Measurements from ENCODE around the gene TDRD12. TPM values are rescaled to one million over a fixed set of nuclear protein-coding genes. Genes with fewer than 3 reads are reported as not detected.

TDRD12 gene
- not detected for total RNA-seq (ENCODE audit: unreplicated experiment)
- long read RNA-seq: 0 reads

- no peak for DNase-seq (ENCODE audit: low spot score)
- H3K27ac Mint-ChIP-seq (ENCODE audit: unreplicated experiment): no peak within 1 kb of the TSS
- no peaks in the 10 kb centered on the region for H3K4me1 Mint-ChIP-seq (ENCODE audit: unreplicated experiment)
- H3K9me3 Mint-ChIP-seq (ENCODE audit: unreplicated experiment): no peaks in the 10 kb centered on the region
- TF ChIP-seq CTCF (IDR thresholded peaks at IDR 0.05; ENCODE audit: unreplicated experiment): no peak
- no peaks in the 10 kb centered on the region for H3K36me3 Mint-ChIP-seq (ENCODE audit: low read depth, unreplicated experiment)
- no peak within 1 kb of the TSS for H3K4me3 Mint-ChIP-seq (ENCODE audit: unreplicated experiment)
- peaks cover 3% of the 10 kb centered on the region for H3K27me3 Mint-ChIP-seq (ENCODE audit: unreplicated experiment)
Measured at GRCh38 chr19:32719611-32720059, at the start of gene TDRD12. Gene TDRD12, plus strand, starts transcription at chr19:32719767. Its CDS starts 306 bp downstream, at chr19:32720073.

- Mint-ChIP-seq H3K27ac (ENCODE audit: unreplicated experiment) (no peak overlapping the region), H3K4me1 (ENCODE audit: unreplicated experiment) (peaks cover 10% of the 10 kb centered on the region), H3K36me3 (ENCODE audit: low read depth, unreplicated experiment) (no peaks in the 10 kb centered on the region), H3K27me3 (ENCODE audit: unreplicated experiment) (peaks cover 14% of the 10 kb centered on the region), H3K4me3 (ENCODE audit: unreplicated experiment) (no peak overlapping the region), H3K9me3 (ENCODE audit: unreplicated experiment) (no peaks in the 10 kb centered on the region)
- no peak for DNase-seq (ENCODE audit: low spot score)
- no peak for TF ChIP-seq CTCF (IDR thresholded peaks at IDR 0.05; ENCODE audit: unreplicated experiment)
Measured at GRCh38 chr19:32671883-32672593, 47.5 kb upstream of the TDRD12 start.

- Mint-ChIP-seq H3K27ac (ENCODE audit: unreplicated experiment) (no peak overlapping the region), H3K9me3 (ENCODE audit: unreplicated experiment) (no peaks in the 10 kb centered on the region), H3K36me3 (ENCODE audit: low read depth, unreplicated experiment) (no peaks in the 10 kb centered on the region), H3K4me1 (ENCODE audit: unreplicated experiment) (peaks cover 15% of the 10 kb centered on the region), H3K4me3 (ENCODE audit: unreplicated experiment) (no peak overlapping the region), H3K27me3 (ENCODE audit: unreplicated experiment) (peaks cover 19% of the 10 kb centered on the region)
- no peak for DNase-seq (ENCODE audit: low spot score)
- no peak for TF ChIP-seq CTCF (IDR thresholded peaks at IDR 0.05; ENCODE audit: unreplicated experiment)
Measured at GRCh38 chr19:32672841-32673240, 46.7 kb upstream of the TDRD12 start.

- no peak for TF ChIP-seq CTCF (IDR thresholded peaks at IDR 0.05; ENCODE audit: unreplicated experiment)
- Mint-ChIP-seq H3K27ac (ENCODE audit: unreplicated experiment) (no peak overlapping the region), H3K36me3 (ENCODE audit: low read depth, unreplicated experiment) (no peaks in the 10 kb centered on the region), H3K4me3 (ENCODE audit: unreplicated experiment) (peak overlapping the region; percentile 3), H3K4me1 (ENCODE audit: unreplicated experiment) (peaks cover 15% of the 10 kb centered on the region), H3K27me3 (ENCODE audit: unreplicated experiment) (peaks cover 19% of the 10 kb centered on the region), H3K9me3 (ENCODE audit: unreplicated experiment) (no peaks in the 10 kb centered on the region)
- no peak for DNase-seq (ENCODE audit: low spot score)
Measured at GRCh38 chr19:32673573-32673972, 46.0 kb upstream of the TDRD12 start.

- Mint-ChIP-seq H3K9me3 (ENCODE audit: unreplicated experiment) (no peaks in the 10 kb centered on the region), H3K4me1 (ENCODE audit: unreplicated experiment) (peaks cover 15% of the 10 kb centered on the region), H3K27me3 (ENCODE audit: unreplicated experiment) (peaks cover 19% of the 10 kb centered on the region), H3K27ac (ENCODE audit: unreplicated experiment) (no peak overlapping the region), H3K4me3 (ENCODE audit: unreplicated experiment) (peak overlapping the region; percentile 98), H3K36me3 (ENCODE audit: low read depth, unreplicated experiment) (no peaks in the 10 kb centered on the region)
- peak; percentile 7 for DNase-seq (ENCODE audit: low spot score)
- no peak for TF ChIP-seq CTCF (IDR thresholded peaks at IDR 0.05; ENCODE audit: unreplicated experiment)
Measured at GRCh38 chr19:32674153-32674930, 45.2 kb upstream of the TDRD12 start.

All from endothelial cell (in vitro differentiated cells).